GM19240 (cell line): Measurements from ENCODE around the gene UBE2S.
"Not testable (repeated sequence)": the region's sequence is repeated elsewhere in the genome, so short reads cannot be mapped to it uniquely, and the experiment has no call there.

ENCODE experiments used
- DNase-seq: peaks from one replicate; pipeline ENCODE4 v3.0.0; 2011; ENCODE audit warnings: low spot score; ENCODE audit not compliant: insufficient read length

The UBE2S gene

GRCh38 chr19:55407550-55407799, at the start of gene UBE2S:
UBE2S (minus strand) TSS chr19:55407788; CDS start chr19:55407589, 199 bp downstream.
- DNase-seq = not testable (repeated sequence)

GRCh38 chr19:55456347-55456746, 48.8 kb upstream of the UBE2S start:
- DNase-seq = no peak

GRCh38 chr19:55455576-55456235, 48.1 kb upstream of the UBE2S start:
- no peak for DNase-seq

GRCh38 chr19:55454787-55455243, 47.2 kb upstream of the UBE2S start:
- no peak for DNase-seq

- no peak for DNase-seq
These were observed 46.1 kb upstream of the UBE2S start for GRCh38 chr19:55453511-55454260.

- DNase-seq = no peak
These were observed 45.3 kb upstream of the UBE2S start for GRCh38 chr19:55452749-55453346.

- no peak for DNase-seq
These were observed 44.6 kb upstream of the UBE2S start for GRCh38 chr19:55451965-55452748.

- DNase-seq = no peak
These were observed 43.8 kb upstream of the UBE2S start for GRCh38 chr19:55451163-55451964.

GRCh38 chr19:55449469-55449868, 41.9 kb upstream of the UBE2S start:
- DNase-seq = no peak

GRCh38 chr19:55448175-55448490, 40.5 kb upstream of the UBE2S start:
- DNase-seq = not testable (repeated sequence)

- DNase-seq = no peak
These were observed 40.0 kb upstream of the UBE2S start for GRCh38 chr19:55447421-55448174.

- no peak for DNase-seq
These were observed 38.5 kb upstream of the UBE2S start for GRCh38 chr19:55446060-55446459.

GRCh38 chr19:55444646-55445045, 37.1 kb upstream of the UBE2S start:
- DNase-seq = no peak

- no peak for DNase-seq
These were observed 36.4 kb upstream of the UBE2S start for GRCh38 chr19:55443824-55444480.

GRCh38 chr19:55443045-55443823, 35.6 kb upstream of the UBE2S start, which contains the start of gene SHISA7:
SHISA7 (minus strand) TSS chr19:55443300; CDS start chr19:55442863, 437 bp downstream.
- no peak for DNase-seq

GRCh38 chr19:55442372-55442961, 34.9 kb upstream of the UBE2S start:
- no peak for DNase-seq

- no peak for DNase-seq
These were observed 34.2 kb upstream of the UBE2S start for GRCh38 chr19:55441692-55442321.

- no peak for DNase-seq
These were observed 33.7 kb upstream of the UBE2S start for GRCh38 chr19:55441319-55441691.
